ENCODE data around the gene NSMF. TPM values are rescaled to one million over a fixed set of nuclear protein-coding genes. Genes with fewer than 3 reads are reported as not detected.

The NSMF gene
- total and polyA plus RNA-seq, 2 experiments from 2014 or later, result 20.3 to 103 TPM

GRCh38 chr9:137406085-137406760 is 52.9 kb downstream of the NSMF start (continued):
- TF ChIP-seq REST (IDR thresholded peaks at IDR 0.05; ENCODE audit: unreplicated experiment), result no peak
- TF ChIP-seq POLR2AphosphoS5 (IDR thresholded peaks at IDR 0.05; ENCODE audit: low read depth), result no peak
- TF ChIP-seq, protein P1, sequence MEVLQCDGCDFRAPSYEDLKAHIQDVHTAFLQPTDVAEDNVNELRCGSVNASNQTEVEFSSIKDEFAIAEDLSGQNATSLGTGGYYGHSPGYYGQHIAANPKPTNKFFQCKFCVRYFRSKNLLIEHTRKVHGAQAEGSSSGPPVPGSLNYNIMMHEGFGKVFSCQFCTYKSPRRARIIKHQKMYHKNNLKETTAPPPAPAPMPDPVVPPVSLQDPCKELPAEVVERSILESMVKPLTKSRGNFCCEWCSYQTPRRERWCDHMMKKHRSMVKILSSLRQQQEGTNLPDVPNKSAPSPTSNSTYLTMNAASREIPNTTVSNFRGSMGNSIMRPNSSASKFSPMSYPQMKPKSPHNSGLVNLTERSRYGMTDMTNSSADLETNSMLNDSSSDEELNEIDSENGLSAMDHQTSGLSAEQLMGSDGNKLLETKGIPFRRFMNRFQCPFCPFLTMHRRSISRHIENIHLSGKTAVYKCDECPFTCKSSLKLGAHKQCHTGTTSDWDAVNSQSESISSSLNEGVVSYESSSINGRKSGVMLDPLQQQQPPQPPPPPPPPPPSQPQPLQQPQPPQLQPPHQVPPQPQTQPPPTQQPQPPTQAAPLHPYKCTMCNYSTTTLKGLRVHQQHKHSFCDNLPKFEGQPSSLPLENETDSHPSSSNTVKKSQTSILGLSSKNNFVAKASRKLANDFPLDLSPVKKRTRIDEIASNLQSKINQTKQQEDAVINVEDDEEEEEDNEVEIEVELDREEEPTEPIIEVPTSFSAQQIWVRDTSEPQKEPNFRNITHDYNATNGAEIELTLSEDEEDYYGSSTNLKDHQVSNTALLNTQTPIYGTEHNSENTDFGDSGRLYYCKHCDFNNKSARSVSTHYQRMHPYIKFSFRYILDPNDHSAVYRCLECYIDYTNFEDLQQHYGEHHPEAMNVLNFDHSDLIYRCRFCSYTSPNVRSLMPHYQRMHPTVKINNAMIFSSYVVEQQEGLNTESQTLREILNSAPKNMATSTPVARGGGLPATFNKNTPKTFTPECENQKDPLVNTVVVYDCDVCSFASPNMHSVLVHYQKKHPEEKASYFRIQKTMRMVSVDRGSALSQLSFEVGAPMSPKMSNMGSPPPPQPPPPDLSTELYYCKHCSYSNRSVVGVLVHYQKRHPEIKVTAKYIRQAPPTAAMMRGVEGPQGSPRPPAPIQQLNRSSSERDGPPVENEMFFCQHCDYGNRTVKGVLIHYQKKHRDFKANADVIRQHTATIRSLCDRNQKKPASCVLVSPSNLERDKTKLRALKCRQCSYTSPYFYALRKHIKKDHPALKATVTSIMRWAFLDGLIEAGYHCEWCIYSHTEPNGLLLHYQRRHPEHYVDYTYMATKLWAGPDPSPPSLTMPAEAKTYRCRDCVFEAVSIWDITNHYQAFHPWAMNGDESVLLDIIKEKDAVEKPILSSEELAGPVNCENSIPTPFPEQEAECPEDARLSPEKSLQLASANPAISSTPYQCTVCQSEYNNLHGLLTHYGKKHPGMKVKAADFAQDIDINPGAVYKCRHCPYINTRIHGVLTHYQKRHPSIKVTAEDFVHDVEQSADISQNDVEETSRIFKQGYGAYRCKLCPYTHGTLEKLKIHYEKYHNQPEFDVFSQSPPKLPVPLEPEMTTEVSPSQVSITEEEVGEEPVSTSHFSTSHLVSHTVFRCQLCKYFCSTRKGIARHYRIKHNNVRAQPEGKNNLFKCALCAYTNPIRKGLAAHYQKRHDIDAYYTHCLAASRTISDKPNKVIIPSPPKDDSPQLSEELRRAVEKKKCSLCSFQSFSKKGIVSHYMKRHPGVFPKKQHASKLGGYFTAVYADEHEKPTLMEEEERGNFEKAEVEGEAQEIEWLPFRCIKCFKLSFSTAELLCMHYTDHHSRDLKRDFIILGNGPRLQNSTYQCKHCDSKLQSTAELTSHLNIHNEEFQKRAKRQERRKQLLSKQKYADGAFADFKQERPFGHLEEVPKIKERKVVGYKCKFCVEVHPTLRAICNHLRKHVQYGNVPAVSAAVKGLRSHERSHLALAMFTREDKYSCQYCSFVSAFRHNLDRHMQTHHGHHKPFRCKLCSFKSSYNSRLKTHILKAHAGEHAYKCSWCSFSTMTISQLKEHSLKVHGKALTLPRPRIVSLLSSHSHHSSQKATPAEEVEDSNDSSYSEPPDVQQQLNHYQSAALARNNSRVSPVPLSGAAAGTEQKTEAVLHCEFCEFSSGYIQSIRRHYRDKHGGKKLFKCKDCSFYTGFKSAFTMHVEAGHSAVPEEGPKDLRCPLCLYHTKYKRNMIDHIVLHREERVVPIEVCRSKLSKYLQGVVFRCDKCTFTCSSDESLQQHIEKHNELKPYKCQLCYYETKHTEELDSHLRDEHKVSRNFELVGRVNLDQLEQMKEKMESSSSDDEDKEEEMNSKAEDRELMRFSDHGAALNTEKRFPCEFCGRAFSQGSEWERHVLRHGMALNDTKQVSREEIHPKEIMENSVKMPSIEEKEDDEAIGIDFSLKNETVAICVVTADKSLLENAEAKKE (CRISPR knock-in tag; IDR thresholded peaks at IDR 0.05), result no peak
- no peak for TF ChIP-seq EZH2 (IDR thresholded peaks at IDR 0.05; ENCODE audit: low read depth, unreplicated experiment)

DNA sequence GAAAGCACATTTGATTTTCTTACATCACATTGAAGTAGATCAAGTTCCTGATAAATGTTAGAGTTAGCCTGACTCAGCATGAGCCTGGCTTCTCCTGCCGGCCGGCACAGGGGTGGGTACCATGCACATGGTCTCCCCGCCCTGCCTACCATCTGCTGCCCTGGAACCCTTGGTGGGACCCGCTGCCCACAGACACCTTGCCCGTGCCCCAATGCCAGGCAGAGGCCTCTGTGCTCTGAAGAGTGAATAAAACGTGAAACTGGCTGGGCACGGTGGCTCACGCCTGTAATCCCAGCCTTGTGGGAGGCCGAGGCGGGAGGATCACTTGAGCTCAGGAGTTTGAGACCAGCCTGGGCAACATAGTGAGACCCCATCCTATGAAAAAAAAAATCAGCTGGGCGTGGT is 53.5 kb downstream of the NSMF start:
- H3K36me3 Mint-ChIP-seq (ENCODE audit: low read depth), result peaks cover 18% of the 10 kb centered on the region
- no peak for TF ChIP-seq REST (IDR thresholded peaks at IDR 0.05; ENCODE audit: unreplicated experiment)

More for the DNA sequence above, 53.5 kb downstream of the NSMF start:
- Histone ChIP-seq H3F3A (replicated peaks; ENCODE audit: low read depth) (0 out of 2 replicates have a peak, but pooled peaks cover 3% of the 10 kb centered on the region), H3K4me2 (no peak overlapping the region), H3K36me3 (ENCODE audit: insufficient read depth) (no peaks in the 10 kb centered on the region), H3K4me1 (ENCODE audit: insufficient read depth) (no peaks in the 10 kb centered on the region), H3K27me3 (ENCODE audit: insufficient read depth) (no peaks in the 10 kb centered on the region), H4K20me1 (replicated peaks; ENCODE audit: insufficient read depth) (peaks cover 5% of the 10 kb centered on the region; the same call in 1 of the 2 replicates), H3K4me3 (no peak overlapping the region), H3K9me2 (ENCODE audit: insufficient read depth) (no peaks in the 10 kb centered on the region), H3K27ac (ENCODE audit: low read depth) (no peak overlapping the region), H2AFZ (no peak overlapping the region), H3K79me2 (replicated peaks; ENCODE audit: insufficient read depth) (no peaks in the 10 kb centered on the region)
- H3K4me1 Mint-ChIP-seq, result no peaks in the 10 kb centered on the region; the same call in 1 of the 3 replicates
- no peaks in the 10 kb centered on the region for H3K27me3 Mint-ChIP-seq (ENCODE audit: insufficient read depth, low read depth, poor library complexity)
- H3K9me3 Mint-ChIP-seq, result peaks cover 19% of the 10 kb centered on the region
- no peak overlapping the region for H3K27ac Mint-ChIP-seq
- DNase-seq (ENCODE audit: low spot score) (no peak), ATAC-seq (no peak)
- no peak overlapping the region for H3K4me3 Mint-ChIP-seq
